HepG2 (cell line): Measurements from ENCODE around the gene UQCRC2. TPM values are rescaled to one million over a fixed set of nuclear protein-coding genes. Genes with fewer than 3 reads are reported as not detected.

Experiments
- AKNA ChIP-seq: sonication (generic); formaldehyde crosslinking; IDR thresholded peaks from 2 replicates; pipeline ENCODE4 v1.4.0; 2020; ENCODE audit warnings: missing genetic modification reagents, borderline replicate concordance
- CHD2 ChIP-seq: IDR thresholded peaks from 2 replicates; pipeline ENCODE4 v1.6.1; 2011; ENCODE audit warnings: low read depth, low read length, improper control_type of control experiment
- KLF12 ChIP-seq: sonication (generic); formaldehyde crosslinking; IDR thresholded peaks from 2 replicates; pipeline ENCODE4 v1.4.0; 2020; ENCODE audit warnings: missing genetic modification reagents, borderline replicate concordance
- LRRFIP1 ChIP-seq: sonication (generic); formaldehyde crosslinking; conservative IDR thresholded peaks from 2 replicates; pipeline ENCODE4 v1.4.0; 2020; ENCODE audit warnings: missing genetic modification reagents
- MIER3 ChIP-seq: IDR thresholded peaks from 2 replicates; pipeline ENCODE4 v1.6.1; 2016; ENCODE audit warnings: missing compliant biosample characterization, borderline replicate concordance
- RNF2 ChIP-seq: fragments of 450-650 bp; conservative IDR thresholded peaks from 2 replicates; pipeline ENCODE4 v1.6.1; 2016; ENCODE audit warnings: low read depth
- SMYD3 ChIP-seq: sonication (generic); formaldehyde crosslinking; IDR thresholded peaks from 2 replicates; pipeline ENCODE4 v1.8.1; 2023; ENCODE audit warnings: mild to moderate bottlenecking, missing genetic modification reagents
- TEAD2 ChIP-seq: sonication (generic); formaldehyde crosslinking; IDR thresholded peaks from 2 replicates; pipeline ENCODE4 v1.9.0; 2021; ENCODE audit warnings: missing genetic modification reagents
- TRIM24 ChIP-seq: sonication (generic); formaldehyde crosslinking; IDR thresholded peaks from 2 replicates; pipeline ENCODE4 v1.8.0; 2022; ENCODE audit warnings: mild to moderate bottlenecking, missing genetic modification reagents
- U2AF1 ChIP-seq: fragments of 200-400 bp; formaldehyde crosslinking; optimal IDR thresholded peaks from 2 replicates; pipeline ENCODE3; 2017; ENCODE audit warnings: mild to moderate bottlenecking, low read depth, low read length
- ZBTB21 ChIP-seq: sonication (generic); formaldehyde crosslinking; IDR thresholded peaks from 2 replicates; pipeline ENCODE4 v1.4.0; 2020; ENCODE audit warnings: missing genetic modification reagents
- ZBTB38 ChIP-seq: sonication (generic); formaldehyde crosslinking; IDR thresholded peaks from 2 replicates; pipeline ENCODE4 v1.5.1; 2020; ENCODE audit warnings: mild to moderate bottlenecking, missing genetic modification reagents
- ZNF136 ChIP-seq: sonication (generic); formaldehyde crosslinking; IDR thresholded peaks from 2 replicates; pipeline ENCODE4 v1.8.1; 2022; ENCODE audit warnings: low read depth, mild to moderate bottlenecking, moderate library complexity, missing genetic modification reagents
- ZNF652 ChIP-seq: IDR thresholded peaks from 2 replicates; pipeline ENCODE4 v1.6.1; 2016; ENCODE audit warnings: low read depth, borderline replicate concordance
- ZNF784 ChIP-seq: sonication (generic); formaldehyde crosslinking; IDR thresholded peaks from 2 replicates; pipeline ENCODE4 v1.5.1; 2020; ENCODE audit warnings: missing genetic modification reagents, mild to moderate bottlenecking, borderline replicate concordance
- polyA plus RNA-seq, 8 experiments: library from polyadenylated mRNA; depleted of rRNA in 3 of 8; stranded (reverse) in 7 of 8; unstranded in 1 of 8; fragments of >200 nt; fragmentation: Illumina TruSeq in 4 of 8; extraction: Trizol in 4 of 8; gene quantifications; 2 replicates each; pipeline versions ENCODE4 v1.2.1 to v1.2.3, GENCODE V29; 2011 to 2016; ENCODE audit warnings: low read depth in 4 of 8, missing spikeins in 1 of 8, mixed read lengths in 1 of 8; ENCODE audit not compliant: insufficient read depth in 1 of 8
- total RNA-seq, 5 experiments: library from RNA; depleted of rRNA; stranded (reverse); fragments of >200 nt; fragmentation: Illumina TruSeq; extraction: Trizol; gene quantifications; 2 replicates each; pipeline ENCODE4 v1.2.3, GENCODE V29; 2016; ENCODE audit warnings: low read depth in 1 of 5
- TF ChIP-seq, protein P1 (sequence below): sonication (generic); formaldehyde crosslinking; conservative IDR thresholded peaks from 2 replicates; pipeline ENCODE4 v1.8.0; 2022; ENCODE audit warnings: mild to moderate bottlenecking, moderate library complexity, missing genetic modification reagents
- TF ChIP-seq, protein P2 (sequence below): sonication (generic); formaldehyde crosslinking; IDR thresholded peaks from 2 replicates; pipeline ENCODE4 v1.8.0; 2022; ENCODE audit warnings: mild to moderate bottlenecking, missing genetic modification reagents; ENCODE audit not compliant: insufficient replicate concordance

The UQCRC2 gene
- total and polyA plus RNA-seq, 2 of the 13 experiments (the other 11 are each of a cell fraction or from before 2014, with no cell fraction given): 442 to 536 TPM

DNA sequence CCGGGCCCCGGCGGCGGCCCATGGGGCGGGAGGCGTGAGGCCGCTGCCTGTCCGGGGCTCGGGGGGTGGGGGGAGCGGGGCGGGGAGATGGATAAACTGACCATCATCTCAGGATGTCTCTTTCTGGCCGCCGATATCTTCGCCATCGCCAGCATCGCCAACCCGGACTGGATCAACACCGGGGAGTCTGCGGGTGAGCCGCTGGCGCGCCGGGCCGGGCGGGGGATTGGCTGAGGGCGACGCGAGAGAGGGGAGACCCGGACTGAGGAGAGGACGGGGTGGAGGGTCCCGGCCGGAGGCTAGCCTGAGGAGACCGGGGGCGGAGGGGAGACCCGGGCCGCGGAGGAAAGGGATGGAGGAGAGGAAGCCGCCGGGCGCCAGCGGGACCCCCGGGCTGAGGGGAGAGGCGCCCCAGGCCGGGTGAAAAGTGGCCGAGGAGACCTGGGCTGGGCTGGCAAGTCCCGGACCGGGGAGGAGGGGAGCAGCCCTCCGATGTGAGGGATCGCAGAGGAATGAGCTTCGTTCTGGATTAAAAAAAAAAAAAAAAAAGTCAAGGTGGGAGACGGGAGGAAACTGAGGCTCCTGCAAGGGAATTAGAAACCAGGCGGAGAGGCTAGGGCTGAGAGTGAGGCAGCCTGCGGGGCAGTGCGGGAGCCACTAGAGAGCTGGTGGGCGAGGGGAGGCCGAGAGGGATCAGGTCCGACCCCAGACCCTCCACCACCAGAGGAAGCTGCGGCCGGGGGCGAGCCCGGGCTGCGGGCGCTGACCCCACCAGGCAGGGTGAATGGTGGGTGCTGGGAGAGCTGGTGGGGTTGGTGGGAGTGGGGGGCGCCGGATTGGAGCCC, 55.3 kb downstream of the UQCRC2 start (continued):
- TF ChIP-seq AKNA (CRISPR knock-in tag) (no peak), MIER3 (CRISPR knock-in tag) (no peak), ZBTB38 (CRISPR knock-in tag) (no peak), U2AF1 (no peak), TRIM24 (no peak), TEAD2 (CRISPR knock-in tag) (no peak), RNF2 (no peak), ZNF784 (CRISPR knock-in tag) (no peak; the same call in 1 of the 2 replicates), ZNF136 (CRISPR knock-in tag) (no peak), KLF12 (CRISPR knock-in tag) (no peak), ZBTB21 (CRISPR knock-in tag) (no peak), CHD2 (no peak), ZNF652 (no peak), LRRFIP1 (CRISPR knock-in tag) (no peak), SMYD3 (CRISPR knock-in tag) (no peak)
- TF ChIP-seq, protein P1, sequence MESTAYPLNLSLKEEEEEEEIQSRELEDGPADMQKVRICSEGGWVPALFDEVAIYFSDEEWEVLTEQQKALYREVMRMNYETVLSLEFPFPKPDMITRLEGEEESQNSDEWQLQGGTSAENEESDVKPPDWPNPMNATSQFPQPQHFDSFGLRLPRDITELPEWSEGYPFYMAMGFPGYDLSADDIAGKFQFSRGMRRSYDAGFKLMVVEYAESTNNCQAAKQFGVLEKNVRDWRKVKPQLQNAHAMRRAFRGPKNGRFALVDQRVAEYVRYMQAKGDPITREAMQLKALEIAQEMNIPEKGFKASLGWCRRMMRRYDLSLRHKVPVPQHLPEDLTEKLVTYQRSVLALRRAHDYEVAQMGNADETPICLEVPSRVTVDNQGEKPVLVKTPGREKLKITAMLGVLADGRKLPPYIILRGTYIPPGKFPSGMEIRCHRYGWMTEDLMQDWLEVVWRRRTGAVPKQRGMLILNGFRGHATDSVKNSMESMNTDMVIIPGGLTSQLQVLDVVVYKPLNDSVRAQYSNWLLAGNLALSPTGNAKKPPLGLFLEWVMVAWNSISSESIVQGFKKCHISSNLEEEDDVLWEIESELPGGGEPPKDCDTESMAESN (CRISPR knock-in tag): 0 out of 2 replicates have a peak, but pooled peaks have one; percentile 32
- TF ChIP-seq, protein P2, sequence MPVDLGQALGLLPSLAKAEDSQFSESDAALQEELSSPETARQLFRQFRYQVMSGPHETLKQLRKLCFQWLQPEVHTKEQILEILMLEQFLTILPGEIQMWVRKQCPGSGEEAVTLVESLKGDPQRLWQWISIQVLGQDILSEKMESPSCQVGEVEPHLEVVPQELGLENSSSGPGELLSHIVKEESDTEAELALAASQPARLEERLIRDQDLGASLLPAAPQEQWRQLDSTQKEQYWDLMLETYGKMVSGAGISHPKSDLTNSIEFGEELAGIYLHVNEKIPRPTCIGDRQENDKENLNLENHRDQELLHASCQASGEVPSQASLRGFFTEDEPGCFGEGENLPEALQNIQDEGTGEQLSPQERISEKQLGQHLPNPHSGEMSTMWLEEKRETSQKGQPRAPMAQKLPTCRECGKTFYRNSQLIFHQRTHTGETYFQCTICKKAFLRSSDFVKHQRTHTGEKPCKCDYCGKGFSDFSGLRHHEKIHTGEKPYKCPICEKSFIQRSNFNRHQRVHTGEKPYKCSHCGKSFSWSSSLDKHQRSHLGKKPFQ: no peak
